ENCODE measurements around the gene MOG.

The MOG gene

DNA sequence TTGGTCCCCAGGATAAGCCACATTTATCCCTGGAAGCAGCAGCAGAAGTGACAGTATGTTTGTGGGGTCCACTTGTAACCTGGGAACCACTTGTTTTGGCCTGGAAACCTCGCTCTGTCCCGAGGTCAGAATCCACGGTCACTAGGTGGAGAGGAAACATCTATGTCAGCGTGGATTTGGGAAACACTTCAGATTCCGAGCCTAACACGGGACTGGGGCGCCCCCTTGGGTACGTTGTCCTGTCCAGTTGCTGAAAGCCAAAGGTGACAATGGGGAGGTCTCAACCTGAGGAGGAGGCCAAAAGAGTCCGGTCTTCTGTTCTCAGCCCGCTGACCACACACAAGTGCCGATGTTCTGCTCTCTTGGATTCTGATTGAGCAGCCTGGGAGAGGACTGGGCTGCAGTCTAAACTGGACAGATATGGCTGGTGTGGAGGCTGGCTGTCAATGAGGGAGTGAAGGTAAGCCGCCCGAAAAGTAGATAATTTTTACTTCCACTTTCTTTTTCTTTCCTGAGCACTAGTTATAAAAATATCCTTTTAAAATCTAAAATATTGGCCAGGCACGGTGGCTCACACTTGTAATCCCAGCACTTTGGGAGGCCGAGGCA, 28.9 kb downstream of the MOG start:
- DNase-seq = no peak
- ChIA-PET CTCF (no interaction called here), POLR2A (no interaction called here)
- H3K27ac ChIP-seq (ENCODE audit: insufficient read depth in 1 of 2, low read depth in 1 of 2, low read length in 2 of 2, poor library complexity in 1 of 2, severe bottlenecking in 2 of 2) = no peak overlapping the region
- H3K4me3 ChIP-seq (ENCODE audit: control insufficient read depth in 1 of 7, extremely low read depth in 1 of 7, insufficient read depth in 4 of 7, low read depth in 2 of 7, low read length in 6 of 7) = no peak overlapping the region
- no peaks in the 10 kb centered on the region for H3K4me1 ChIP-seq (ENCODE audit: control extremely low read depth in 1 of 4, control insufficient read depth in 4 of 4, insufficient read depth in 4 of 4, low read length in 3 of 4)
- H3K36me3 ChIP-seq (ENCODE audit: control insufficient read depth in 4 of 4, insufficient read depth in 4 of 4, low read length in 3 of 4) = no peaks in the 10 kb centered on the region
- no peaks in the 10 kb centered on the region for H3K9me3 ChIP-seq (ENCODE audit: control extremely low read depth in 1 of 5, control insufficient read depth in 4 of 5, insufficient read depth in 2 of 5, low read depth in 1 of 5, low read length in 4 of 5)
- H3K27me3 ChIP-seq (replicated peaks in 2 of 5; ENCODE audit: control insufficient read depth in 4 of 5, insufficient read depth in 5 of 5, low read length in 4 of 5) = no peaks in the 10 kb centered on the region
- 84% methylated on average over 15 of the region's 15 CpGs for WGBS (ENCODE audit: insufficient coverage)

GRCh38 chr6:29694637-29695036, 37.7 kb downstream of the MOG start:
- DNase-seq = peak in 2 of 3 donors; percentile 33 to 52
- no peak overlapping the region for H3K4me3 ChIP-seq (ENCODE audit: control insufficient read depth in 1 of 7, extremely low read depth in 1 of 7, insufficient read depth in 4 of 7, low read depth in 2 of 7, low read length in 6 of 7)
- ChIA-PET POLR2A (no interaction called here), CTCF (interaction anchor here (1.3 to 3.5 kb wide), 4 partner anchors 10 to 45 kb away, joined by 5 to 31 read pairs (median 12); no protein-coding TSS in a partner anchor)
- H3K36me3 ChIP-seq (ENCODE audit: control insufficient read depth in 4 of 4, insufficient read depth in 4 of 4, low read length in 3 of 4) = no peaks in the 10 kb centered on the region
- 0% methylated on average over 2 of the region's 3 CpGs for WGBS (ENCODE audit: insufficient coverage)
- peaks cover 0 to 2% (median 0%) of the 10 kb centered on the region in 5 experiments for H3K9me3 ChIP-seq (ENCODE audit: control extremely low read depth in 1 of 5, control insufficient read depth in 4 of 5, insufficient read depth in 2 of 5, low read depth in 1 of 5, low read length in 4 of 5)
- H3K4me1 ChIP-seq (ENCODE audit: control extremely low read depth in 1 of 4, control insufficient read depth in 4 of 4, insufficient read depth in 4 of 4, low read length in 3 of 4) = peaks cover 0 to 5% (median 0%) of the 10 kb centered on the region in 4 experiments
- H3K27me3 ChIP-seq (replicated peaks in 2 of 5; ENCODE audit: control insufficient read depth in 4 of 5, insufficient read depth in 5 of 5, low read length in 4 of 5) = no peaks in the 10 kb centered on the region
- no peak overlapping the region for H3K27ac ChIP-seq (ENCODE audit: insufficient read depth in 1 of 2, low read depth in 1 of 2, low read length in 2 of 2, poor library complexity in 1 of 2, severe bottlenecking in 2 of 2)

DNA sequence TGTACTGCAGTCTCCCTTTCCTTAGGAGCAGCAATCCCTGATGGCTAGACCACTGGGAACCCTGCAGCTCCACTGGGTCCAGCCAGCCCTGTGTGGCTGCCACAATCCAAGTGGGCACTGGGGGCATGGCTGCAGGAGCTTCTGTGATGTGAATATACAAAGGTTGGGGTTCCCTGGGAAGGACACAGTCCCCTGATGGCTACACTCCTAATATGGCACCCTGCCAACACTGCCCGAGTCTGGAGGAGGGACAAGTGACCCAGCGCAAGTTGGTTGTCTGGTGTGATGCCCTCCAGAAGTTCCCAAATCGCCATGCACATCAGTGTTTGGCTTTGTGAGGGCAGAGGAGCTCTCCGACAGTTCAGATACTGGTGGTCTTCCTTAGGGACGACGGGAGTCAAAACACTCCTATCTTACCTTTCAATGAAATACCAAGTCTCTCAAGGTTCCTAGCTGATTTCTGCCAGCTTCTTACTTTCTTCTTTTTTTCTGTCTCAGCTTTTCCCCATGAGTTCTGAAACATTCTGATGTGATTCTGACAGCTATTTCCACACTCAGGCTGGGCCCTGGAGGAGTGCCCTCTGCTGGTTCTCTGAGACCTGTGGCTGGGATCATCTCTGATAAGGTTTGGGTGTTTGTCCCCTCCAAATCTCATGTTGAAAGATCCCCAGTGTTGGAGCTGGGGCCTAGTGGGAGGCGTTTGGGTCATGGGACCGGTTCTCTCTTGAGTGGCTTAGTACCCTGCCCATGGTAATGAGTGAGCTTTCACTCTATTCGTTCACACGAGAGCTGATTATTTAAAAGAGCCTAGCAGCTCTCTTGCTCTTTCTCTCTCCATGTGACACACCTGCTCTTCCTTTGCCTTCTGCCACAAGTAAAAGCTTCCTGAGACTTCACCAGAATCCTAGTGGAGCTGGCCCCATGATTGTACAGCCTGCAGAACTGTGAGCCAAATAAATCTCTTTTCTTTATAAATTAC, 39.5 kb downstream of the MOG start:
- Histone ChIP-seq H3K27me3 (replicated peaks in 2 of 5; ENCODE audit: control insufficient read depth in 4 of 5, insufficient read depth in 5 of 5, low read length in 4 of 5) (no peaks in the 10 kb centered on the region), H3K4me1 (ENCODE audit: control extremely low read depth in 1 of 4, control insufficient read depth in 4 of 4, insufficient read depth in 4 of 4, low read length in 3 of 4) (peaks cover 0 to 5% (median 0%) of the 10 kb centered on the region in 4 experiments), H3K9me3 (ENCODE audit: control extremely low read depth in 1 of 5, control insufficient read depth in 4 of 5, insufficient read depth in 2 of 5, low read depth in 1 of 5, low read length in 4 of 5) (peaks cover 0 to 2% (median 0%) of the 10 kb centered on the region in 5 experiments), H3K36me3 (ENCODE audit: control insufficient read depth in 4 of 4, insufficient read depth in 4 of 4, low read length in 3 of 4) (no peaks in the 10 kb centered on the region), H3K27ac (ENCODE audit: insufficient read depth in 1 of 2, low read depth in 1 of 2, low read length in 2 of 2, poor library complexity in 1 of 2, severe bottlenecking in 2 of 2) (no peak overlapping the region), H3K4me3 (ENCODE audit: control insufficient read depth in 1 of 7, extremely low read depth in 1 of 7, insufficient read depth in 4 of 7, low read depth in 2 of 7, low read length in 6 of 7) (no peak overlapping the region)
- 88% methylated on average over 10 of the region's 10 CpGs for WGBS (ENCODE audit: insufficient coverage)
- peak in 2 of 3 donors; percentile 55 to 62 for DNase-seq
- ChIA-PET POLR2A (interaction anchor here (0.6 to 1.0 kb wide), 2 partner anchors 47 to 758 kb away, joined by 3 read pairs; no protein-coding TSS in a partner anchor), CTCF (interaction anchor here (0.6 to 3.5 kb wide), 22 partner anchors 8 to 159 kb away, joined by 3 to 31 read pairs (median 4); partner anchors contain the start of gene MOG)

- 30% methylated on average over 14 of the region's 17 CpGs for WGBS (ENCODE audit: insufficient coverage)
- no peak overlapping the region for H3K27ac ChIP-seq (ENCODE audit: insufficient read depth in 1 of 2, low read depth in 1 of 2, low read length in 2 of 2, poor library complexity in 1 of 2, severe bottlenecking in 2 of 2)
- POLR2A ChIA-PET = no interaction called here
- H3K27me3 ChIP-seq (replicated peaks in 2 of 5; ENCODE audit: control insufficient read depth in 4 of 5, insufficient read depth in 5 of 5, low read length in 4 of 5) = peaks cover 0 to 8% (median 2%) of the 10 kb centered on the region in 5 experiments
- H3K36me3 ChIP-seq (ENCODE audit: control insufficient read depth in 4 of 4, insufficient read depth in 4 of 4, low read length in 3 of 4) = no peaks in the 10 kb centered on the region
- CTCF ChIA-PET = interaction anchor here (0.7 to 3.0 kb wide), 14 partner anchors 10 to 312 kb away, joined by 3 to 14 read pairs (median 4); no protein-coding TSS in a partner anchor
- peak; percentile 36 to 56 (median 44) for DNase-seq
- H3K4me1 ChIP-seq (ENCODE audit: control extremely low read depth in 1 of 4, control insufficient read depth in 4 of 4, insufficient read depth in 4 of 4, low read length in 3 of 4) = no peaks in the 10 kb centered on the region
- no peaks in the 10 kb centered on the region for H3K9me3 ChIP-seq (ENCODE audit: control extremely low read depth in 1 of 5, control insufficient read depth in 4 of 5, insufficient read depth in 2 of 5, low read depth in 1 of 5, low read length in 4 of 5)
- no peak overlapping the region for H3K4me3 ChIP-seq (ENCODE audit: control insufficient read depth in 1 of 7, extremely low read depth in 1 of 7, insufficient read depth in 4 of 7, low read depth in 2 of 7, low read length in 6 of 7)
These were observed 45.7 kb downstream of the MOG start for GRCh38 chr6:29702519-29703103.

DNA sequence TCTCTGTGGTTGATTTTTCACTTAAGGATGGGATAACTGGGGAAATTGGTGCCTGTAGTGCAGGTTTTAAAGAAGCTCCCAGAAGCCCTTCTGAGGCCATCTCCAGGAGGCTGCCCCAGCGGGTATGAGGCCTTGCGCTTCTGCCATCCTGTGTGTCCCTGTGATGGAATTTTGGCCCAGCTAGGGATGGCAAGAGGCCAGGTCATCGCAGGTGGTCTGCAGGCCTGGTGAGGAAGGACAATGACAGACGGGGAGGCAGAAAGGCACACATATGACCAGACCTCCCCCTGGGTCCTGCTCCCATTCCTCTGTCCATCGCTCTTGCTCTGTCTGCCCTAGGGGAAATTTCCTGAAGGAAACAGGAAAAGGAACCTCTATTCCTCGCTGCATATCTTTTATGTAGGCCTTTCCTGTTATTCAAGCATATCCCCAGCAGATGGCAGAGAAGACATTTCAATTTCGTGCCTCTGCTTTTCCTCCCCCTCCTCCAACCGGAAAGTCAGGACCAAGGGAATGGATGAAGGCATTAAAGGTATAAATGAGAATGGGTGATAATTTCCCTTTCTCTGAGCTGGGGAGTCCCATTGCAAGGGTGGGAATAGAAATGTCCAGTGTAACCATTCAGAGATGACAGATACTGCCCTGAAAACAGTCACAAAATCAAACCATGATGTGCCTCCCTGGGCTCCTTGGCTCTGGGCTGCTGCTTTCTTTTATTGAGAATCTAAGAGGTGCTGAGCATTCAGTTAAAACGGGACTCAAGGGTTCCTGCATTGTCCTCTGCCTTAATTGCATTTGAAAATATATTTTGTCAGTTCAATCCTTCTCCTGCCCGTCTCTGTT, 48.7 kb downstream of the MOG start:
- H3K4me3 ChIP-seq (ENCODE audit: control insufficient read depth in 1 of 7, extremely low read depth in 1 of 7, insufficient read depth in 4 of 7, low read depth in 2 of 7, low read length in 6 of 7) = no peak overlapping the region
- CTCF ChIA-PET = interaction anchor here (0.6 to 2.0 kb wide), 17 partner anchors 9 to 653 kb away, joined by 3 to 10 read pairs (median 3); no protein-coding TSS in a partner anchor
- no peak overlapping the region for H3K27ac ChIP-seq (ENCODE audit: insufficient read depth in 1 of 2, low read depth in 1 of 2, low read length in 2 of 2, poor library complexity in 1 of 2, severe bottlenecking in 2 of 2)
- H3K9me3 ChIP-seq (ENCODE audit: control extremely low read depth in 1 of 5, control insufficient read depth in 4 of 5, insufficient read depth in 2 of 5, low read depth in 1 of 5, low read length in 4 of 5) = no peaks in the 10 kb centered on the region
- peak in 2 of 3 donors; percentile 26 to 28 for DNase-seq
- H3K4me1 ChIP-seq (ENCODE audit: control extremely low read depth in 1 of 4, control insufficient read depth in 4 of 4, insufficient read depth in 4 of 4, low read length in 3 of 4) = peaks cover 0 to 22% (median 12%) of the 10 kb centered on the region in 4 experiments
- POLR2A ChIA-PET = no interaction called here
- no peaks in the 10 kb centered on the region for H3K36me3 ChIP-seq (ENCODE audit: control insufficient read depth in 4 of 4, insufficient read depth in 4 of 4, low read length in 3 of 4)
- 56% methylated on average over 8 of the region's 10 CpGs for WGBS (ENCODE audit: insufficient coverage)
- H3K27me3 ChIP-seq (replicated peaks in 2 of 5; ENCODE audit: control insufficient read depth in 4 of 5, insufficient read depth in 5 of 5, low read length in 4 of 5) = peaks cover 0 to 14% (median 2%) of the 10 kb centered on the region in 5 experiments

DNA sequence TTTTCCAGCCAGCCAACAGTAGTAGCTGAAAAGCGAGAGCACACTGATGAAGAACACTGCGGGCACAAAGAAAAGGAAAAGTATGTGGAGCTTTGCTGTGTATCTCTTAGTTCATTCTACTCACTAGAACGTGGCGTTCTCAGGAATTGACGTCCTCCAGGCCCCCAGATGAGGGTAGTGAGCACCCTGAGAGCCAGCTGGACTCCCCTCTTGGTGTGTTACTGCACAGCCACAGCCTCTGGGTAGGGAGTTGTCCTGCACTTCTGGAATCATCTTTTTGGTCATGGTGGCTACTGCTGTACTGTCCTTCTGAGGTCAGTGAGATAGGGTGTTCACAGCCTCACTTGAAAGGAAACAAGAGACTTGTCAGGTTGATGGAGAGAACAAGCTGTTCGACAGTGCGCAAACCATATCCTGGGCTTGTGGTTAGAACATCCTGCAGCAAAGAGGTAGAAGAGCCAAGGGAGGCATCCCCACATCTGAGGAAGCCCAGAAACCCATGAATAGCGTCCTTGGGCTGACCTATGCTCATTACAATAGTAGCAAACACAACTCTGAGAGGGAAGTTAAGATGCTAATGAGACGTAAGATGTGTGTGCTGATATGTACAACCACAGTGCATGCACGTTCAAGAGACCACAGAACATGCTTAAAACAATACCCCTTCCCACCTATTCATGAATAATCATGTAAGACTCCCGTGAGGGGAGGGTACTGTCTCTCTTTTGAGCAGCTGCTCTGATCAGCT, 51.7 kb downstream of the MOG start:
- Histone ChIP-seq H3K9me3 (ENCODE audit: control extremely low read depth in 1 of 5, control insufficient read depth in 4 of 5, insufficient read depth in 2 of 5, low read depth in 1 of 5, low read length in 4 of 5) (no peaks in the 10 kb centered on the region), H3K4me3 (ENCODE audit: control insufficient read depth in 1 of 7, extremely low read depth in 1 of 7, insufficient read depth in 4 of 7, low read depth in 2 of 7, low read length in 6 of 7) (peak overlapping the region in 4 of 7 experiments; percentile 23 to 59 (median 46)), H3K27ac (ENCODE audit: insufficient read depth in 1 of 2, low read depth in 1 of 2, low read length in 2 of 2, poor library complexity in 1 of 2, severe bottlenecking in 2 of 2) (no peak overlapping the region), H3K27me3 (replicated peaks in 2 of 5; ENCODE audit: control insufficient read depth in 4 of 5, insufficient read depth in 5 of 5, low read length in 4 of 5) (peaks cover 0 to 15% (median 0%) of the 10 kb centered on the region in 5 experiments), H3K36me3 (ENCODE audit: control insufficient read depth in 4 of 4, insufficient read depth in 4 of 4, low read length in 3 of 4) (no peaks in the 10 kb centered on the region), H3K4me1 (ENCODE audit: control extremely low read depth in 1 of 4, control insufficient read depth in 4 of 4, insufficient read depth in 4 of 4, low read length in 3 of 4) (peaks cover 0 to 22% (median 12%) of the 10 kb centered on the region in 4 experiments)
- POLR2A ChIA-PET = no interaction called here
- 69% methylated on average over 6 of the region's 11 CpGs for WGBS (ENCODE audit: insufficient coverage)
- peak; percentile 39 to 82 (median 72) for DNase-seq
- CTCF ChIA-PET = interaction anchor here (0.9 to 3.3 kb wide), 14 partner anchors 9 to 126 kb away, joined by 3 to 13 read pairs (median 4); no protein-coding TSS in a partner anchor

Data from common myeloid progenitor, CD34-positive (primary cell).